Rectal smooth muscle tissue (tissue), 1 donor: Measurements from ENCODE around the gene SUGCT.
"Not testable (repeated sequence)": the region's sequence is repeated elsewhere in the genome, so short reads cannot be mapped to it uniquely, and the experiment has no call there.

Experiments
- H3K27ac ChIP-seq: one replicate; pipeline ENCODE4 v1.7.0; 2013; ENCODE audit warnings: low read depth, low read length, inconsistent platforms
- H3K27me3 ChIP-seq: one replicate; pipeline ENCODE4 v1.7.0; 2013; ENCODE audit warnings: low read length; ENCODE audit not compliant: control insufficient read depth, insufficient read depth
- H3K36me3 ChIP-seq: one replicate; pipeline ENCODE4 v1.7.0; 2013; ENCODE audit warnings: low read length; ENCODE audit not compliant: control insufficient read depth, insufficient read depth
- H3K4me1 ChIP-seq: one replicate; pipeline ENCODE4 v1.7.0; 2013; ENCODE audit warnings: low read length; ENCODE audit not compliant: control insufficient read depth, insufficient read depth
- H3K4me3 ChIP-seq: one replicate; pipeline ENCODE4 v1.7.0; 2013; ENCODE audit warnings: low read length
- H3K9ac ChIP-seq: one replicate; pipeline ENCODE4 v1.7.0; 2013; ENCODE audit warnings: low read length

Gene SUGCT

DNA sequence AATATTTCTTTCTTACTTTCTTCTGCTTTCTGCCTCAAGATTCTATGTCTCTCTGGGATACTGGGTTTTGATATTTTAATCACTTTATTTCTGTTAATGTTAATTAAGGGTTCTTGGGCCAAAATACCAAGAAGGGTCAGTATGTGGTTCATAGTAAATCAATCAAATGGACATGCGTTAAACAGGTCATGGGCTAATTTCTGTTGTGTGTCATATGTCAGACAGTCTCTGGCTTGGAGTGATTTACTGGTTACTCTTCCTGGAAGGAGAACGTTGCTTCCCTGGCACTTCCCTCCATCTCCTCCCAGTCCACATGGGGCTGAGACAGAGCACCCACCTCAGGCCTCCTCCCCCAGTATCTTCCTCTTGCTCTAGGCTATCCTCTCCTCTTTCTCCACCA, 489.1 kb downstream of the SUGCT start:
- no peaks in the 10 kb centered on the region for H3K36me3 ChIP-seq
- no peaks in the 10 kb centered on the region for H3K4me1 ChIP-seq
- H3K9ac ChIP-seq, result no peak overlapping the region
- no peak overlapping the region for H3K27ac ChIP-seq
- H3K27me3 ChIP-seq, result no peaks in the 10 kb centered on the region
- H3K4me3 ChIP-seq, result no peak overlapping the region

DNA sequence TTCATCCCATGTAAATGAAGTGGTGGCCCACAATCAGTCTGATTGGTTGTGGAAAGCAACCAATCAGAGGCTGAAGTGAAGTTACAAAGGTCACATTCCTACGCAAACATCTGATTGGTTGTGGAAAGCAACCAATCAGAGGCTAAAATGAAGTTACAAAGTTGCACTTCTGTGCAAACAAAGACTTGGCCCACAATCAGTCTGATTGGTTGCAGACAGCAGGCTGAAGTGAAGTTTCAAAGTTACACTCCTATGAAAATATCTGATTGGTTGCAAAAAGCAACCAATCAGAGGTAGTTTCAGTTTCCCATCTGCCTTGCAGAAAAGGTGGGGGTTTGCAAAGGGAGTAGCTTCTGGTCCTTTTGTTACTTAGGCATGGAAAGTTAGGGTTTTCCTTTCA, 492.6 kb downstream of the SUGCT start:
- H3K36me3 ChIP-seq, H3K27me3 ChIP-seq, H3K4me1 ChIP-seq, H3K4me3 ChIP-seq, H3K9ac ChIP-seq, H3K27ac ChIP-seq: not testable (repeated sequence)

DNA sequence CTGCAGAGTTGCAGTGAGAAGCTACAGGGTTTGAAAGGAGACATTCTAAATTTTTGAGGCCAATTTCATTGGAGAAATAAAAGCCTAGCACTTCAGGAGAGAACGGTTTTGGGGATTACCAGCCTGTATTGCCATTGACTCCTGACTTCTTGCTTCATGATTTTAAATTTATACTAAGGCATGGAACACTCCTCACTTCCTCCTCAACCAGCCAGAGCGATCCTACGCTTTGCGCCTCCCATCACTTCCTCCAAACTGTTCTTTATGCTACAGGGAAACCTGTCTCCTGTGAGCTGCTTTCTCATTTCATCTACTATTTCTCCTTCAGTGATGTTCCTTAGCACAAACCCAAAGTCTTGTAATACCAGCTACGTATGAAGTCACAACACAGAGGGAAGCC, 495.1 kb downstream of the SUGCT start:
- Histone ChIP-seq H3K27ac (no peak overlapping the region), H3K9ac (no peak overlapping the region), H3K4me3 (no peak overlapping the region), H3K27me3 (no peaks in the 10 kb centered on the region), H3K4me1 (no peaks in the 10 kb centered on the region), H3K36me3 (no peaks in the 10 kb centered on the region)

DNA sequence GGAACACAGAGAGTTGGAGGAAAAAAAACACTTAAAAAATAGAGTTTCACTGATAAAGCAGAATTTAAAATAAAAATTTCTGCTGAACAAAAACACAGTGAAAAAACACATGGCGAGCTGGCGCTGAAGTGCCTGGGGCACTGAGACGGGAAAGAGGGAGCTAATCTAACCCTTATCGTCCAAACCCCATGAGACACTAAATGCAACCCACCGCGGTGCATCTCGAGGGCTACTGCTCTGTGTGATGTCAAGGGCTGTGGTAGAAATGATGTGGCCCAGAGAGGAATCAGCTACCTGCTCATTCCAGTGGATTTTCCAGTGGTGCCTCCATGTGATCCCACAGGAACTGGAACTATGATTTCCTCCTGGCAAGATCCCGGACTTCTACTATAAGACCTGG, 499.3 kb downstream of the SUGCT start:
- Histone ChIP-seq H3K27me3 (no peaks in the 10 kb centered on the region), H3K9ac (no peak overlapping the region), H3K4me3 (no peak overlapping the region), H3K36me3 (no peaks in the 10 kb centered on the region), H3K27ac (no peak overlapping the region), H3K4me1 (no peaks in the 10 kb centered on the region)

DNA sequence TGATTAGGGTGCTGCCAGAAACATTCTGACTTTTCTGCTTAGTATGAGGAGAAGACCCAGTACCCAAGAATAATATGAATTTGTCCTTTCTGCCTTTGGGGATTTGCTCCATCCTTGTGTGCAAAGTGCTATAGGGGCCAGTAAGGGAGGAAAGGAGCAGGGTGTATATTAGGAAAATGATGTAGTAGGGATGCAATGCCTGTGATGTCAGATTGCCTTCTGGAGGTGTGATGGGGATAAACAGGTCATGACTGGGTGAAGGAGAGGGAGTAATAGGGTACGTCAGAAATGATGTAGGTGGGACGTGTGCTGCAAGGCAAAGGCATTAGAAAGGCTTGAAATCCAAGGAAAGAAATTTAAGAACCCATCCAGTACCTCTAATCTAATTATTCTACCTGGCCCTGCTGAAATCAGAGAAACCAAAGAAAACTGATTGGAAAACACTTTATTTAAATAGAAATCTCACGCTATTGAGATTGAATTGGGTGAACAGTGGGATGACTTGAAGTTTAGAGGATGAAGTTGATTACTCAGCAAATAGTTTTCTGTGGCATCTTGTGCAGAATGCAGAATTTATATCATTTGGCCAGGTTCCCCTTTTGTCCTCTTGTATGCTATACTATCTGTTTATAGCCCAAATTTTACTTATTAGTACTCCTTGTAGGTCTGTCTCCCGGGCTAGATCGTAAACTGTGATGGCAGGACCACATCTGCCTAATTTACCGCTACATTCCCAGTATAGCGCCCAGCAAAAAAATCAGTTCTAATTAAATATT, 503.9 kb downstream of the SUGCT start:
- Histone ChIP-seq H3K36me3 (no peaks in the 10 kb centered on the region), H3K27ac (no peak overlapping the region), H3K4me3 (no peak overlapping the region), H3K4me1 (no peaks in the 10 kb centered on the region), H3K9ac (no peak overlapping the region), H3K27me3 (no peaks in the 10 kb centered on the region)

DNA sequence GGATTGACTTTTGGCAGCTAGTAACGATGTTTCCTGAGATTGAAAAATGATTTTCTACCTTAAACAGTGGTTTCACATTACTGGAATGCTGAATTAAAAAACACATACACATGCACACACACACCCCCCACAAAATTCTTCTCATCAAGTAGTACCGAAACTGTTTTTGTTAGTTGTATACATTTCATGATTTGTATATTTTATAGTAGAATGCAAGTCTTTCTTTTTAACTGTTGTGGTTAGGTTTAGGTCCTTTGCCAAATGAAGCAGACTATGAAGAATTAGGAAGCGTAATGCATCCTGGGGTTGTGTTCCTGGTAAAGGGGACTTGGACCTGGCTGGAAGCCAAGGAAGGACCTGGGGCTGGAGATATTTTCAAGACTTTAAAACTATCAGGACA, 505.8 kb downstream of the SUGCT start:
- no peaks in the 10 kb centered on the region for H3K36me3 ChIP-seq
- H3K27ac ChIP-seq, result no peak overlapping the region
- no peak overlapping the region for H3K4me3 ChIP-seq
- no peak overlapping the region for H3K9ac ChIP-seq
- no peaks in the 10 kb centered on the region for H3K27me3 ChIP-seq
- H3K4me1 ChIP-seq, result no peaks in the 10 kb centered on the region

DNA sequence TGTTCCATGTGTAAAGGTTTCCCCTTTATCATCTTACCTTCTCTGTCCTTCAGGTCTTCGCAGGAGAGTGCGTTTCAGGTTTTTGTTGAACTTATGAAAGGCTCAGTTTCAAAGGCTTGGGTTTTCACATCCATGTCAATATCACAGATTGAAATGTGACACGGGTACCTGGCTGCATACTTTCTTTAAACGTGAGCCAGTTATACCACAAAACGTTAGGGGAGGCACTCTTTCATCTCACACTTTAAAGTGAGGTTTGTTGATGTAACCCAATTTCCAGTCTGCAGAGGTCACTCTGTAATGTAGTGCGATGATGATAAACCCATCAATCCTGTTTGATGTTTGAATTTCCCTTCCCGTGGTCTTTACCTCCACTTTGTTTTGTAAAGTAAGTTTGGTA, 506.9 kb downstream of the SUGCT start:
- Histone ChIP-seq H3K27ac (no peak overlapping the region), H3K36me3 (no peaks in the 10 kb centered on the region), H3K9ac (no peak overlapping the region), H3K27me3 (no peaks in the 10 kb centered on the region), H3K4me3 (no peak overlapping the region), H3K4me1 (no peaks in the 10 kb centered on the region)

DNA sequence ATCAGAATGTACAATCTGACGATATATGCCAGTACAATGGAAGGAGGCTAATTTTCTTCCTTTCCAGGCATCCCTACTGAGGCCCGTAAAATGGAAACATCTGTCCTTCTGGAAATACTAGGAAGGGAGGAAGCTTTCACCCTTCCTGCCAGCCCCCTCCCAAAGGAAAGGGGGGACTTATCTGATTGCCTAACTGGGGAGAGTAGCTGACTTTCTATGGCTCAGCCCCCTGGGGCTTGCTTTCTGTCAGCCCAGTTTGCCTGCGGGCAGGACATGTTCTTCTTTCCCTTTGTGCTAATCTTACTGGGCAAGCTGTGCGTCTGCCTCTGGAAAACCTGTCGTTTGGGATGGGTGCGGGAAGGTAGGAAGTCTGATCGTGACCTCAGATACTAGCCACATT, 508.9 kb downstream of the SUGCT start:
- Histone ChIP-seq H3K27me3 (no peaks in the 10 kb centered on the region), H3K36me3 (no peaks in the 10 kb centered on the region), H3K9ac (no peak overlapping the region), H3K27ac (no peak overlapping the region), H3K4me1 (no peaks in the 10 kb centered on the region), H3K4me3 (no peak overlapping the region)

DNA sequence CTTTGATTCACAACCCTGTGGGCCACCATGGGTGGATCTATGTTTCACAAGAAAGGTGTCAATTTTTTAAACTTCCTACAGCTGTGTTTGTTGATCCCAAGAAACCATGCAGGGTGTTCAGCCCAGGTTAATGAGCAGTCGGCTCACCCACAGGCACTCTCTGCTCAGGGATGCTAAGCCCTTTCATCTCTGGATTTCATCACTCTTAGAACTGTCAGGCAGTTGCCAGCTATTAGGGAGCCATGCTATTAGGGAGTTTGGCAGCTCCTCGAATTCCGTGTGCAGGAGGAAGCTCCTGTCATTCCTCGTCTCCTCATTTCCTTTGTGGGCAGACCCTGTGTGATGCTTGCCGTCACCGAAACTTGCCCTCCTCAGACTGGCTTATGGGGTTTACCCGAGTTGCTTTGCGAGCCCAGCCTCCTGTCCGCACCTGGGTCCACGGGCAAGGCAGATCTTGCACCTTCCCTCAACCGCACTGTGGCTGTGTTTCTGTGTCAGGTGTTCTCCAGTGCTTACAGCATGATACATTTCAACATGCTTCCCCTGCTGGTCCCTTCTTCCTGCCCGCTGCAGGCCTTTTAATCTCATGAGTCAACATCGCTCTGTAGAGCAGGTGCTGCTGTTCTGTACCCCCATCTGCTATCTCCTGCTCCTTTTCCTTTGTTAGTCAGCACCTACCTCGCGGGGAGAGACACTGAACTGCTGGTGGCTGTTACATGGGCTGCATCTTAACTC, 509.8 kb downstream of the SUGCT start:
- Histone ChIP-seq H3K4me1 (no peaks in the 10 kb centered on the region), H3K9ac (no peak overlapping the region), H3K27me3 (no peaks in the 10 kb centered on the region), H3K4me3 (no peak overlapping the region), H3K27ac (no peak overlapping the region), H3K36me3 (no peaks in the 10 kb centered on the region)

DNA sequence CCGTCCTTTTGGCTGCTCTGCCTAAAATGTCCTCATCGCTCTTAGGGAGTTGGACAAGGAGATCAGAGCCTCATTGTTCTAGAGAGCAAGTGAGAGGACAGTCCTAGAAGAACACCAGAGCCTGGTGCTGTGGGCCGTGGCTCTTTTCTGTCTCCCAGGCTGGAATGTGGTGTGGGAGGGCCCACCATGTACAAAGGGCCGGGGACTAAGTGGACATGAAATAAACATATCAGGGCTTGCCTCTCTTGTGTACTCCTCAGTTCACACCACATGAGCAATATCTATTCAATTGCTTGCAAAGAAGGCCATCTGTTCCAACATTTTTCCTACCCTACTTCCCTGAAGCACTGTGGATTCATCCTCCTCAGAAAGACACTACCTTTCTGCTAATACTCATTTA, 510.4 kb downstream of the SUGCT start:
- Histone ChIP-seq H3K9ac (no peak overlapping the region), H3K27ac (no peak overlapping the region), H3K27me3 (no peaks in the 10 kb centered on the region), H3K36me3 (no peaks in the 10 kb centered on the region), H3K4me1 (no peaks in the 10 kb centered on the region), H3K4me3 (no peak overlapping the region)

DNA sequence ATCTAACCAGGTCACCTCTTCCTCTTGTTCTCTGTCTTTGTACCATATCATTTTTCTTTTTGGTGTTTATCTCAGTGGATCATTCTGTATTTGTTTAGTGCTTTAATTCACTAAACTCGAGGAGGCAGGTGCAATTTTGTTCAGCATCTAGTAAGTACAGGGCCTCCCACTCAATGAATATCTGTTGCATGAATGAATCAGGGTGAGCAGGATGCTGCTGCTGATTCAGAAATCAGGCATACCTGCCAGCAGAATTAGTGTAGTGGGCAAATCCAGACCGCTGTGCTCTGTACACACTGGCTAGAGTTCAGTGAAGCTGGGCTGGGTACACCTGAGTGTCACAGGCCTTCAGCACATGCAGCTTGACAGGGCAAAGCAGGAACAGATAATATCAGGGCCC, 511.9 kb downstream of the SUGCT start:
- Histone ChIP-seq H3K4me3 (no peak overlapping the region), H3K27ac (no peak overlapping the region), H3K36me3 (no peaks in the 10 kb centered on the region), H3K27me3 (no peaks in the 10 kb centered on the region), H3K9ac (no peak overlapping the region), H3K4me1 (no peaks in the 10 kb centered on the region)

DNA sequence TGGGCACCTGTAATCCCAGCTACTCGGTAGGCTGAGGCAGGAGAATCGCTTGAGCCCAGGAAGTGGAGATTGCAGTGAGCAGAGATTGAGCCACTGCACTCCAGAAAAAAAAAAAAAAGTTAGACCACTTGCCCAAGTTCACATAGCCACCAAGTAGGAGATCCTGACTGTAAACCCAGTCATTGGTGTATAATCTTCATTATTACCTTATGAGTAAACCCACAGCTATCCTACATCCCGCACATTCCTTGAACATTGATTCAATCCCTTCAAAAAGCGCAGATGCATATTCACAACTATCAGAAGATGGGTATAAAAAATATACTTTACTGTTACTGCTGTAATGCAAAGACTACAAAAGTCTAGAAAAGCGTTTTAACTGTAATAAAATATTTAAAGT, 512.9 kb downstream of the SUGCT start:
- Histone ChIP-seq H3K36me3 (no peaks in the 10 kb centered on the region), H3K27me3 (no peaks in the 10 kb centered on the region), H3K4me1 (no peaks in the 10 kb centered on the region), H3K9ac (no peak overlapping the region), H3K4me3 (no peak overlapping the region), H3K27ac (no peak overlapping the region)

DNA sequence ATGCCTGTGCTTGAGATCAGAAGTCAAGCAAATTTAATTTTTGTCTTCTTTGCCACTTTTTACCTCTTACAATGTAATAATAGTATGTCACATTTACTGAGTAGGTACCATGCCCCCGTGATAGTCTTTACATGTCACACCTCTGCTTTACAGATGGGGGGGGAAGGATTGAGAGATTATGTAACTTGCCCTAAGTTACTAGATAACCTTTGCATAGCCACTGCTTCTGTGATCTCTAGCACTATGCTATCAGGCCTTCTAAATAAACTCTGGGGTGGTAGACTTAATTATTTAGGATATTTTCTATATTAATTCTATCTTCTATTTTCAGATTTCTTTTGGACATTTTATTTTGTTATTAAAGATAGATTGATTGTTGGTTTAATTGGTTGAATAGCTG, 514.4 kb downstream of the SUGCT start:
- no peaks in the 10 kb centered on the region for H3K27me3 ChIP-seq
- no peak overlapping the region for H3K9ac ChIP-seq
- no peaks in the 10 kb centered on the region for H3K36me3 ChIP-seq
- H3K4me1 ChIP-seq, result no peaks in the 10 kb centered on the region
- no peak overlapping the region for H3K27ac ChIP-seq
- H3K4me3 ChIP-seq, result no peak overlapping the region
